ENCODE data around the gene GPR152. TPM values are rescaled to one million over a fixed set of nuclear protein-coding genes. Genes with fewer than 3 reads are reported as not detected.
A peak's percentile ranks its signal among the peaks of the same experiment; 100 is the strongest.

The GPR152 gene
- total RNA-seq, 2 donors from 2014 or later, result not detected

DNA sequence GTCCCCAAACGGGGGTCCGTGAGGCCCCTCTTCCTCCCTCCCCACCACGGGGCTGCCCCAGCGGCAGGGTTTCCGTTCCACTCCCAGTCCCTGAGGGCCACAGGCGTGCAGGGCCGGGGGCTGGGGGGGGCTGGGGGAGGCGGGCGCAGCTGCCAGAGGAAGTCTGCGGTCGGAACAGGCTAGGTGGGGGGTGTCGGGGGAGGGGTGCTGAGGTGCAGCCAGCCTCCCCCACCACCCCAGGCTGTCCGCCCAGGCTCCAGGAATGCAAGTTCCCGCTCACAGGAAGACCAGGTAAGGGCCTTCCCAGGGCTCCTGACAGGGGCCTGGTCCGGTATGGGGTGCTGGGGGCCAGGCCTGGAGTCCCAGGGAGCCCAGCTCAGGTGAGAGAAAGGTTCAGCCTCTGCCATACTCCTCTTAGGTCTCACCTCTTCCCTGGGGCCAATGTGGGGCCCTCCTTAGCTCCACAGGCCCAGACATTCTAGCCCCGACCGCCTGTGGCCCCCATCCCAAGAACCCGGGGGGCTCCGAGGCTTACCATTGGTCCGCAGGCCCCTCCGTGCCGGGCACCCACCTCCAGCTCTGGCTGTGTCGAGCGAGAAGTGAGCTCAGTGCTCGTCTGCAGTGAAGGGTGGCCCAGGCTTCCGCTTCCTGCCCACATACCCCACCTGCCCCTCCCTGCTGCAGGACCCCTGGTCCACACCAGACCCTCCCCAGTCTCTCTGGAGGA, 15.3 kb downstream of the GPR152 start, which contains the start of gene PTPRCAP:
PTPRCAP (minus strand) TSS at position 601 of the 727 bp plus-strand sequence; CDS start at position 538, 63 bp downstream.
- Mint-ChIP-seq H3K4me1 (peaks cover 3% of the 10 kb centered on the region), H3K36me3 (ENCODE audit: low read depth) (peaks cover 39% of the 10 kb centered on the region), H3K4me3 (no peak within 1 kb of the TSS), H3K27me3 (ENCODE audit: insufficient read depth) (no peaks in the 10 kb centered on the region), H3K27ac (peak within 1 kb of the TSS; percentile 77), H3K9me3 (no peaks in the 10 kb centered on the region)
- no peak for DNase-seq
- TF ChIP-seq, protein P1, sequence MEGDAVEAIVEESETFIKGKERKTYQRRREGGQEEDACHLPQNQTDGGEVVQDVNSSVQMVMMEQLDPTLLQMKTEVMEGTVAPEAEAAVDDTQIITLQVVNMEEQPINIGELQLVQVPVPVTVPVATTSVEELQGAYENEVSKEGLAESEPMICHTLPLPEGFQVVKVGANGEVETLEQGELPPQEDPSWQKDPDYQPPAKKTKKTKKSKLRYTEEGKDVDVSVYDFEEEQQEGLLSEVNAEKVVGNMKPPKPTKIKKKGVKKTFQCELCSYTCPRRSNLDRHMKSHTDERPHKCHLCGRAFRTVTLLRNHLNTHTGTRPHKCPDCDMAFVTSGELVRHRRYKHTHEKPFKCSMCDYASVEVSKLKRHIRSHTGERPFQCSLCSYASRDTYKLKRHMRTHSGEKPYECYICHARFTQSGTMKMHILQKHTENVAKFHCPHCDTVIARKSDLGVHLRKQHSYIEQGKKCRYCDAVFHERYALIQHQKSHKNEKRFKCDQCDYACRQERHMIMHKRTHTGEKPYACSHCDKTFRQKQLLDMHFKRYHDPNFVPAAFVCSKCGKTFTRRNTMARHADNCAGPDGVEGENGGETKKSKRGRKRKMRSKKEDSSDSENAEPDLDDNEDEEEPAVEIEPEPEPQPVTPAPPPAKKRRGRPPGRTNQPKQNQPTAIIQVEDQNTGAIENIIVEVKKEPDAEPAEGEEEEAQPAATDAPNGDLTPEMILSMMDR (conservative IDR thresholded peaks at IDR 0.05), result no peak
- Histone ChIP-seq H3K27me3 (ENCODE audit: control insufficient read depth, insufficient read depth, low read length, poor library complexity, severe bottlenecking) (no peaks in the 10 kb centered on the region), H3K4me1 (ENCODE audit: control insufficient read depth, insufficient read depth, low read length) (no peaks in the 10 kb centered on the region), H3K9ac (ENCODE audit: extremely low read depth, low read length, poor library complexity, severe bottlenecking) (no peak within 1 kb of the TSS), H3K27ac (ENCODE audit: low read depth, low read length) (no peak within 1 kb of the TSS), H3K4me3 (ENCODE audit: low read length) (no peak within 1 kb of the TSS), H3K9me3 (ENCODE audit: control insufficient read depth, low read length) (no peaks in the 10 kb centered on the region), H3K36me3 (ENCODE audit: control insufficient read depth, insufficient read depth, low read length) (peaks cover 43% of the 10 kb centered on the region)
- WGBS, 2 experiments (ENCODE audit: insufficient coverage in 1 of 2, insufficient read length in 1 of 2), result 88 to 97% methylated on average over 6 to 19 of the region's 26 CpGs

DNA sequence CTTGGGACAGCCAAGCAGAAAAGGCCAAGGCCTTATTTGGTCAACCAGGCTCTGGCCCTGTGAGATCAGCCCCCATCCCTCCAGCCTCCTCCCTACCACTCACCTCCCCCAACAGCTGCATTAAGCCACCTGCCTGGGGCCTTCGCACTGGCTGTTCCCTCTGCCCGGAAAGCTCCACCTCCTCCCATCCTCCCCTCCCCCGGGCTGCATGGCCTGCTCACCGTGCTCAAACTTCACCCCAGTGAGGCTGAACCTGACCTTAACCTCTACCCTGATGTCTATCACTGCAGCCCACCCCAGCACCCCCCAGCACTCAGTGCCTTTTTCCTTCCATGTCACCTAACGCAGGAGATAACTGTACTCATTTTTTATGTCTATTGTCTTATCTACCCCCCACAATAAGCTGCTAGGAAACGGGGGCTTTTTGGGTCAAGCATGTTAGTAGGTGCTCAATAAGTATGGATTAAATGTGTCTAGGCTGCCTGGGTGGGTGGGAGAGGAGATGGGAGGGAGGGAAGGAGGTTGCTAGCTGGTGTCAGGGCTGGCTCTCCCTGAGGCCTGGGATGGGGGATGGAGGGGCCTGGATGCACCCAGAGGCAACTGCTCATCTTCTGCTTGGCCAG, 16.0 kb downstream of the GPR152 start:
- TF ChIP-seq, protein P1 (conservative IDR thresholded peaks at IDR 0.05), result no peak
- no peak overlapping the region for H3K4me3 Mint-ChIP-seq
- DNase-seq, result peak; percentile 81
- Histone ChIP-seq H3K27ac (ENCODE audit: low read depth, low read length) (no peak overlapping the region), H3K9ac (ENCODE audit: extremely low read depth, low read length, poor library complexity, severe bottlenecking) (no peak overlapping the region), H3K36me3 (ENCODE audit: control insufficient read depth, insufficient read depth, low read length) (peaks cover 45% of the 10 kb centered on the region), H3K27me3 (ENCODE audit: control insufficient read depth, insufficient read depth, low read length, poor library complexity, severe bottlenecking) (no peaks in the 10 kb centered on the region), H3K9me3 (ENCODE audit: control insufficient read depth, low read length) (no peaks in the 10 kb centered on the region), H3K4me3 (ENCODE audit: low read length) (no peak overlapping the region), H3K4me1 (ENCODE audit: control insufficient read depth, insufficient read depth, low read length) (no peaks in the 10 kb centered on the region)
- H3K27me3 Mint-ChIP-seq (ENCODE audit: insufficient read depth), result no peaks in the 10 kb centered on the region
- 66 to 70% methylated on average over 3 to 6 of the region's 6 CpGs for WGBS, 2 experiments (ENCODE audit: insufficient coverage in 1 of 2, insufficient read length in 1 of 2)
- peaks cover 39% of the 10 kb centered on the region for H3K36me3 Mint-ChIP-seq (ENCODE audit: low read depth)
- peaks cover 3% of the 10 kb centered on the region for H3K4me1 Mint-ChIP-seq
- peak overlapping the region; percentile 77 for H3K27ac Mint-ChIP-seq
- no peaks in the 10 kb centered on the region for H3K9me3 Mint-ChIP-seq

DNA sequence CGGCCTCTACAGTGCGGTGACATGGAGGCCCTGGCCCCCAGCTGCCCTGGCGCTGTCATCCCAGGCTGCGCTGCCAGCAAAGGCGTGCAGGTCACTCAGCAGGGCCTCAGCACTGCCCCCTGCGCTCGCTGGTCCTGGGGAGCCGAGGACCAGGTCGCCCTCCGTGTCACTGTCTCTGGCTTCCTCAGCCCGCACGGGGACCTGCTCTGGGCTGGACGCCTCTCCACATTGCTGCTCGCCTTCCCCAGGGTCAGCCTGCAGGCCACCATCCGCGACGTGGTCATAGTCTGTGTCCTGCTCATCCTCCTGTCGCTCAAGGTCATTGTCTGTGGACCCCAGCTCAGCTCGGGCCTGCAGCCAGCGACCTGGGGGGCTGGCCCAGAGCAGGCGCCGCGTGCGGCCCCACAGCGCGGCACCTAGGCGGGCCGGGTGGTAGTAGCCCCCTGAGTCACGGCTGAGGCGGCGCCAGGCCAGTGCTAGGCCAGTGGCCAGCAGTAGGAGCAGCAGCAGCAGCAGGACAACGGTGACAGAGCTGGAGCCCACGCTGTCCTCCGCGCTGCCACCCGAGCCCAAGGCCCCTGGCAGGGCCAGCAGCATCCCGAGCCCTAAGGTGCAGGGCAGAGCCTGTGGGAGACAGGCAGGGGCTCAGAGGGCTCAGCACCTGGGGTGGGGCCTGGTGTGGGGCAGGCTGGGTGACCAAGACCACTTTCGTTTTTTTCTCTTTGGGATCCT, 16.6 kb downstream of the GPR152 start:
- no peaks in the 10 kb centered on the region for H3K27me3 Mint-ChIP-seq (ENCODE audit: insufficient read depth)
- no peak overlapping the region for H3K9ac ChIP-seq (ENCODE audit: extremely low read depth, low read length, poor library complexity, severe bottlenecking)
- no peak overlapping the region for H3K4me3 Mint-ChIP-seq
- H3K4me3 ChIP-seq (ENCODE audit: low read length), result no peak overlapping the region
- H3K36me3 ChIP-seq (ENCODE audit: control insufficient read depth, insufficient read depth, low read length), result peaks cover 46% of the 10 kb centered on the region
- peak overlapping the region; percentile 64 for H3K27ac Mint-ChIP-seq
- no peaks in the 10 kb centered on the region for H3K27me3 ChIP-seq (ENCODE audit: control insufficient read depth, insufficient read depth, low read length, poor library complexity, severe bottlenecking)
- H3K27ac ChIP-seq (ENCODE audit: low read depth, low read length), result no peak overlapping the region
- H3K9me3 ChIP-seq (ENCODE audit: control insufficient read depth, low read length), result no peaks in the 10 kb centered on the region
- no peaks in the 10 kb centered on the region for H3K4me1 ChIP-seq (ENCODE audit: control insufficient read depth, insufficient read depth, low read length)
- TF ChIP-seq, protein P1 (conservative IDR thresholded peaks at IDR 0.05), result no peak
- WGBS, 2 experiments (ENCODE audit: insufficient coverage in 1 of 2, insufficient read length in 1 of 2), result 89 to 93% methylated on average over 27 to 38 of the region's 38 CpGs
- peaks cover 3% of the 10 kb centered on the region for H3K4me1 Mint-ChIP-seq
- no peak for DNase-seq
- peaks cover 36% of the 10 kb centered on the region for H3K36me3 Mint-ChIP-seq (ENCODE audit: low read depth)
- H3K9me3 Mint-ChIP-seq, result no peaks in the 10 kb centered on the region

All from endodermal cell (in vitro differentiated cells).